ENCODE measurements around the gene E2F2. TPM values are rescaled to one million over a fixed set of nuclear protein-coding genes. Genes with fewer than 3 reads are reported as not detected.

The E2F2 gene
- total and polyA plus RNA-seq, 2 of the 13 experiments (the other 11 are each of a cell fraction or from before 2014, with no cell fraction given): 0.65 to 6.6 TPM

GRCh38 chr1:23563755-23564374 lies 32.8 kb upstream of the E2F2 start (continued):
- TF ChIP-seq ATF6 (CRISPR knock-in tag; conservative IDR thresholded peaks at IDR 0.05) (no peak), ZMYM4 (CRISPR knock-in tag; IDR thresholded peaks at IDR 0.05) (peak; percentile 22; the same call in 1 of the 2 replicates), ZNF503 (CRISPR knock-in tag; IDR thresholded peaks at IDR 0.05) (no peak), AGO2 (optimal IDR thresholded peaks at IDR 0.05; ENCODE audit: low read depth, low read length) (no peak), CSRNP2 (CRISPR knock-in tag; conservative IDR thresholded peaks at IDR 0.05; ENCODE audit: low read depth) (no peak), ZNF589 (CRISPR knock-in tag; conservative IDR thresholded peaks at IDR 0.05) (no peak), YEATS2 (CRISPR knock-in tag; IDR thresholded peaks at IDR 0.05; ENCODE audit: borderline replicate concordance) (no peak), POLR2A (IDR thresholded peaks at IDR 0.05; ENCODE audit: insufficient read depth in 1 of 2, low read depth in 2 of 2, low read length in 2 of 2) (no peak), ARID5B (CRISPR knock-in tag; IDR thresholded peaks at IDR 0.05) (peak; percentile 68; the same call in 1 of the 2 replicates), HMGA1 (CRISPR knock-in tag; conservative IDR thresholded peaks at IDR 0.05) (no peak), NR1H2 (CRISPR knock-in tag; IDR thresholded peaks at IDR 0.05; ENCODE audit: borderline replicate concordance, low read depth) (no peak), SKIL (CRISPR knock-in tag; IDR thresholded peaks at IDR 0.05; ENCODE audit: borderline replicate concordance) (peak; percentile 20; the same call in 1 of the 2 replicates)

All from HepG2 (cell line).